ENCODE data around the gene SURF2. TPM values are rescaled to one million over a fixed set of nuclear protein-coding genes. Genes with fewer than 3 reads are reported as not detected.
"Not testable (repeated sequence)": the region's sequence is repeated elsewhere in the genome, so short reads cannot be mapped to it uniquely, and the experiment has no call there.

Gene SURF2
- total RNA-seq, 2 experiments from 2014 or later, result 19.0 to 19.7 TPM

GRCh38 chr9:133392308-133392707, 36.0 kb downstream of the SURF2 start:
- H3K9me2 ChIP-seq (ENCODE audit: insufficient read depth, low read length); BruUV-seq (replicated peaks); CTCF ChIA-PET (ENCODE audit: unreplicated experiment); H3K79me2 ChIP-seq (ENCODE audit: insufficient read depth, low read depth, low read length); POLR2A ChIA-PET; H3K4me1 ChIP-seq (ENCODE audit: insufficient read depth, low read length, poor library complexity, severe bottlenecking); H3K36me3 ChIP-seq (ENCODE audit: insufficient read depth, low read length); H3K4me2 ChIP-seq (ENCODE audit: low read length); intact Hi-C loops (cut with micrococcal nuclease; ENCODE audit: unreplicated experiment); DNase-seq (ENCODE audit: low spot score); H3K9me3 ChIP-seq (ENCODE audit: low read length); H3K27ac ChIP-seq (ENCODE audit: low read depth, low read length, poor library complexity, severe bottlenecking); H3K4me3 ChIP-seq (ENCODE audit: low read depth, low read length, poor library complexity, severe bottlenecking); H2AFZ ChIP-seq (ENCODE audit: low read length); H4K20me1 ChIP-seq (ENCODE audit: insufficient read depth, low read length): not testable (repeated sequence)

- POLR2A ChIA-PET, result no interaction called here
- H3K79me2 ChIP-seq (ENCODE audit: insufficient read depth, low read depth, low read length), result no peaks in the 10 kb centered on the region
- intact Hi-C loops (cut with micrococcal nuclease; ENCODE audit: unreplicated experiment), result no loop called here
- no peak overlapping the region for H2AFZ ChIP-seq (ENCODE audit: low read length)
- no peak overlapping the region for H3K4me2 ChIP-seq (ENCODE audit: low read length)
- H3K27ac ChIP-seq (ENCODE audit: low read depth, low read length, poor library complexity, severe bottlenecking), result no peak overlapping the region
- CTCF ChIA-PET (ENCODE audit: unreplicated experiment), result no interaction called here
- H3K9me3 ChIP-seq (ENCODE audit: low read length), result no peaks in the 10 kb centered on the region
- TF ChIP-seq EZH2phosphoT487 (IDR thresholded peaks at IDR 0.05; ENCODE audit: borderline replicate concordance, low read depth, low read length) (no peak), CTCF (conservative IDR thresholded peaks at IDR 0.05; ENCODE audit: low read length) (no peak)
- no peak overlapping the region for H3K4me3 ChIP-seq (ENCODE audit: low read depth, low read length, poor library complexity, severe bottlenecking)
- no peaks in the 10 kb centered on the region for H4K20me1 ChIP-seq (ENCODE audit: insufficient read depth, low read length)
- H3K4me1 ChIP-seq (ENCODE audit: insufficient read depth, low read length, poor library complexity, severe bottlenecking), result no peaks in the 10 kb centered on the region
- no TSS peak for BruUV-seq (replicated peaks)
- H3K9me2 ChIP-seq (ENCODE audit: insufficient read depth, low read length), result no peaks in the 10 kb centered on the region
- no peak for DNase-seq (ENCODE audit: low spot score)
- H3K36me3 ChIP-seq (ENCODE audit: insufficient read depth, low read length), result no peaks in the 10 kb centered on the region
Measured at GRCh38 chr9:133393399-133393798, 37.0 kb downstream of the SURF2 start.

GRCh38 chr9:133394687-133395271, 38.4 kb downstream of the SURF2 start:
- Histone ChIP-seq H3K9me2 (ENCODE audit: insufficient read depth, low read length) (no peaks in the 10 kb centered on the region), H4K20me1 (ENCODE audit: insufficient read depth, low read length) (no peaks in the 10 kb centered on the region), H3K4me2 (ENCODE audit: low read length) (no peak overlapping the region), H3K4me3 (ENCODE audit: low read depth, low read length, poor library complexity, severe bottlenecking) (no peak overlapping the region), H3K9me3 (ENCODE audit: low read length) (no peaks in the 10 kb centered on the region), H3K27ac (ENCODE audit: low read depth, low read length, poor library complexity, severe bottlenecking) (no peak overlapping the region), H3K36me3 (ENCODE audit: insufficient read depth, low read length) (no peaks in the 10 kb centered on the region), H2AFZ (ENCODE audit: low read length) (no peak overlapping the region), H3K79me2 (ENCODE audit: insufficient read depth, low read depth, low read length) (no peaks in the 10 kb centered on the region), H3K4me1 (ENCODE audit: insufficient read depth, low read length, poor library complexity, severe bottlenecking) (no peaks in the 10 kb centered on the region)
- intact Hi-C loops (cut with micrococcal nuclease; ENCODE audit: unreplicated experiment), result no loop called here
- TF ChIP-seq CTCF (conservative IDR thresholded peaks at IDR 0.05; ENCODE audit: low read length), result no peak
- TF ChIP-seq EZH2phosphoT487 (IDR thresholded peaks at IDR 0.05; ENCODE audit: borderline replicate concordance, low read depth, low read length), result no peak
- CTCF ChIA-PET (ENCODE audit: unreplicated experiment), result interaction anchor here (1.0 kb wide), 1 partner anchor 21 kb away, joined by 4 read pairs; no protein-coding TSS in a partner anchor
- no peak for DNase-seq (ENCODE audit: low spot score)
- POLR2A ChIA-PET, result interaction anchor here (0.5 to 0.7 kb wide), 2 partner anchors 87 to 1673 kb away, joined by 3 to 4 read pairs; no protein-coding TSS in a partner anchor
- no TSS peak for BruUV-seq (replicated peaks)
